HepG2 (cell line): ENCODE data around the gene CCL4. TPM values are rescaled to one million over a fixed set of nuclear protein-coding genes. Genes with fewer than 3 reads are reported as not detected.
A peak's percentile ranks its signal among the peaks of the same experiment; 100 is the strongest.
"Not testable (repeated sequence)": the region's sequence is repeated elsewhere in the genome, so short reads cannot be mapped to it uniquely, and the experiment has no call there.

Experiments used
- ATAC-seq: fragments of 200-7000 bp; cut with Tn5 transposase; 3 replicates; pipeline ENCODE4 v1.9.1; 2020; ENCODE audit warnings: mild to moderate bottlenecking, moderate library complexity
- BruUV-seq: library from RNA; stranded (reverse); fragments of 400-500 nt; replicated peaks from 2 replicates; lab custom pipeline; 2021; lab: Mats Ljungman, UMichigan
- CTCF ChIA-PET: fragments of 300-600 bp; formaldehyde crosslinking; extraction: SDS; loops from one replicate; lab custom pipeline; 2021; ENCODE audit warnings: low total read pairs, inconsistent platforms, low intra/inter-chr PET ratio; lab: Yijun Ruan, JAX
- POLR2A ChIA-PET: fragments of 350-600 bp; sonication (Branson Sonifier 250); formaldehyde crosslinking; loops from one replicate; lab custom pipeline; 2020; ENCODE audit warnings: antibody characterized with exemption, inconsistent platforms; lab: Yijun Ruan, JAX
- DNase-seq: peaks from one replicate; pipeline ENCODE4 v3.0.0-alpha.2; 2015; ENCODE audit warnings: low spot score
- FAIRE-seq: peaks from 3 replicates; lab custom pipeline; 2011; peaks lifted over from hg19 to GRCh38; lab: Jason Lieb, UNC
- H2AFZ ChIP-seq: one replicate; pipeline ENCODE4 v1.6.1; 2011; ENCODE audit warnings: low read length, inconsistent platforms
- H3K27ac ChIP-seq: fragments of 300-600 bp; 3 replicates; pipeline ENCODE4 v1.8.0; 2011; ENCODE audit warnings: mixed run types, mild to moderate bottlenecking, mixed read lengths, low read length, inconsistent platforms; ENCODE audit not compliant: insufficient read depth; ENCODE audit errors: extremely low read length
- H3K27me3 ChIP-seq, 2 experiments: fragments of 200-600 bp in 1 of 2; 2 replicates in 1 of 2; 3 replicates in 1 of 2; pipeline versions ENCODE4 v1.6.0 to v1.8.0; 2011; ENCODE audit warnings: low read length in 2 of 2, mild to moderate bottlenecking in 2 of 2, moderate library complexity in 2 of 2, inconsistent platforms in 1 of 2; ENCODE audit not compliant: insufficient read depth in 2 of 2, control insufficient read depth in 1 of 2
- H3K36me3 ChIP-seq, 2 experiments: fragments of 200-600 bp in 1 of 2; replicated peaks in 1 of 2; 2 replicates in 1 of 2; 3 replicates in 1 of 2; pipeline versions ENCODE4 v1.5.1 to v1.8.0; 2011; ENCODE audit warnings: low read length in 2 of 2, inconsistent platforms in 1 of 2; ENCODE audit not compliant: insufficient read depth in 2 of 2, control insufficient read depth in 1 of 2
- H3K4me1 ChIP-seq: 2 replicates; pipeline ENCODE4 v1.5.1; 2012; ENCODE audit warnings: low read length, inconsistent platforms; ENCODE audit not compliant: insufficient read depth
- H3K4me2 ChIP-seq: 2 replicates; pipeline ENCODE4 v1.6.0; 2011; ENCODE audit warnings: low read depth, low read length, inconsistent platforms
- H3K4me3 ChIP-seq, 3 experiments: fragments of 200-600 bp in 1 of 3; sonication (generic), shearing (Covaris generic) in 1 of 3; replicated peaks in 1 of 3; 2 replicates each; pipeline ENCODE4 v1.5.1; 2011 to 2016; ENCODE audit warnings: low read length in 3 of 3, inconsistent platforms in 2 of 3, low read depth in 2 of 3, mild to moderate bottlenecking in 2 of 3, control low read depth in 1 of 3, mixed read lengths in 1 of 3; ENCODE audit not compliant: insufficient read depth in 1 of 3
- H3K79me2 ChIP-seq: one replicate; pipeline ENCODE4 v1.6.1; 2011; ENCODE audit warnings: low read length, inconsistent platforms; ENCODE audit not compliant: insufficient read depth
- H3K9ac ChIP-seq: 2 replicates; pipeline ENCODE4 v1.6.0; 2011; ENCODE audit warnings: mild to moderate bottlenecking, low read depth, low read length, inconsistent platforms; ENCODE audit not compliant: insufficient read depth
- H3K9me3 ChIP-seq: 2 replicates; pipeline ENCODE4 v1.5.1; 2012; ENCODE audit warnings: mild to moderate bottlenecking, low read length
- H4K20me1 ChIP-seq: 2 replicates; pipeline ENCODE4 v1.6.0; 2011; ENCODE audit warnings: inconsistent platforms, mild to moderate bottlenecking, low read length, moderate library complexity; ENCODE audit not compliant: insufficient read depth
- CEBPB ChIP-seq: IDR thresholded peaks from 2 replicates; pipeline ENCODE4 v1.6.1; 2011; ENCODE audit warnings: low read depth, low read length, improper control_type of control experiment, borderline replicate concordance
- CEBPG ChIP-seq: IDR thresholded peaks from 2 replicates; pipeline ENCODE4 v1.6.1; 2016
- EEA1 ChIP-seq: sonication (generic); formaldehyde crosslinking; IDR thresholded peaks from 2 replicates; pipeline ENCODE4 v1.5.1; 2020; ENCODE audit warnings: mild to moderate bottlenecking, missing genetic modification reagents, borderline replicate concordance
- FOXA3 ChIP-seq: IDR thresholded peaks from 2 replicates; pipeline ENCODE4 v1.6.1; 2016; ENCODE audit warnings: missing genetic modification reagents, missing compliant biosample characterization
- FOXK1 ChIP-seq: sonication (generic); formaldehyde crosslinking; IDR thresholded peaks from 2 replicates; pipeline ENCODE4 v1.4.0; 2020; ENCODE audit warnings: low read depth, missing genetic modification reagents, borderline replicate concordance
- ZNF276 ChIP-seq: sonication (generic); formaldehyde crosslinking; IDR thresholded peaks from 2 replicates; pipeline ENCODE4 v1.4.0; 2020; ENCODE audit warnings: mild to moderate bottlenecking, low read depth, missing genetic modification reagents
- WGBS: methylation state at CpG from one replicate; pipeline ENCODE4 v1.1.6; 2017; ENCODE audit warnings: low lambda C conversion rate; 5-methylcytosine and 5-hydroxymethylcytosine counted together
- in situ Hi-C: cut with HindIII; loops from 2 replicates; pipeline ENCODE4 v1.10.0; 2017; ENCODE audit warnings: low pct_unique_long_range_greater_than_20kb; ENCODE audit not compliant: extremely low pct_ligation_motif_present
- intact Hi-C: fragments of 100-400 bp; cut with micrococcal nuclease; formaldehyde crosslinking; loops from one replicate; pipeline ENCODE4 v1.10.0; 2022; ENCODE audit not compliant: unreplicated experiment
- polyA plus RNA-seq, 8 experiments: library from polyadenylated mRNA; depleted of rRNA in 3 of 8; stranded (reverse) in 7 of 8; unstranded in 1 of 8; fragments of >200 nt; fragmentation: Illumina TruSeq in 4 of 8; extraction: Trizol in 4 of 8; gene quantifications; 2 replicates each; pipeline versions ENCODE4 v1.2.1 to v1.2.3, GENCODE V29; 2011 to 2016; ENCODE audit warnings: low read depth in 4 of 8, missing spikeins in 1 of 8, mixed read lengths in 1 of 8; ENCODE audit not compliant: insufficient read depth in 1 of 8
- total RNA-seq, 5 experiments: library from RNA; depleted of rRNA; stranded (reverse); fragments of >200 nt; fragmentation: Illumina TruSeq; extraction: Trizol; gene quantifications; 2 replicates each; pipeline ENCODE4 v1.2.3, GENCODE V29; 2016; ENCODE audit warnings: low read depth in 1 of 5
- TF ChIP-seq, protein P1 (sequence below): sonication (generic); formaldehyde crosslinking; IDR thresholded peaks from 2 replicates; pipeline ENCODE4 v1.8.1; 2023; ENCODE audit warnings: missing genetic modification reagents, mild to moderate bottlenecking, borderline replicate concordance

CCL4 gene
- total and polyA plus RNA-seq, 2 of the 13 experiments (the other 11 are each of a cell fraction or from before 2014, with no cell fraction given): not detected

- POLR2A ChIA-PET, H4K20me1 ChIP-seq, in situ Hi-C loops, CTCF ChIA-PET, FAIRE-seq, H3K36me3 ChIP-seq, H3K27ac ChIP-seq, H3K4me1 ChIP-seq, H3K79me2 ChIP-seq, BruUV-seq, H3K4me2 ChIP-seq, H2AFZ ChIP-seq, ATAC-seq, H3K9ac ChIP-seq, H3K27me3 ChIP-seq, H3K9me3 ChIP-seq, H3K4me3 ChIP-seq, intact Hi-C loops, DNase-seq: not testable (repeated sequence)
- TF ChIP-seq CEBPB (peak; percentile 53; the same call in 1 of the 2 replicates), CEBPG (CRISPR knock-in tag) (peak; percentile 41; the same call in 1 of the 2 replicates), FOXA3 (CRISPR knock-in tag) (peak; percentile 61; the same call in 1 of the 2 replicates)
- WGBS: 9% methylated on average over 6 of the region's 6 CpGs
Measured at GRCh38 chr17:36092715-36093114, 10.9 kb upstream of the CCL4 start.

DNA sequence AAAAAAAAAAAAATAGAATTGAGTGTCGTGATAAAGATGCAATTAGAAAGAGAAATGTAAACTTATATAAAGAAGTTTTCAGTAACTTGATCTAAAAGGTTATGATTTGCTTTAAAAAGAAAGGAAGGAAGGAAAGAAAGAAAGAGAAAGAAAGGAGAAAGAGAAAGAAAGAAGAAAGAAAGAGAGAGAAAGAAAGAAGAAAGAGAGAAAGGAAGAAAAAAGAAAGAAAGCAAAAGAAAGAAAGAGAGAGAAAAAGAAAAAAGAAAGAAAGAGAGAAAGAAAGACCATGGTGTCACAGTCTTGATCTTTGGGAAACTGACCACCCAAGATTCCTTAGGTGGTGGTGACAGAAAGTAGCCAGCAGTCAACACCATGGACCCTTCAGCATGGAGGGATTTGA lies 9.4 kb upstream of the CCL4 start:
- Histone ChIP-seq H3K4me1 (no peaks in the 10 kb centered on the region), H3K79me2 (no peaks in the 10 kb centered on the region), H3K27me3 (no peaks in the 10 kb centered on the region), H2AFZ (no peak overlapping the region), H3K9me3 (no peaks in the 10 kb centered on the region), H3K27ac (no peak overlapping the region), H3K9ac (no peak overlapping the region), H4K20me1 (no peaks in the 10 kb centered on the region), H3K4me2 (no peak overlapping the region), H3K36me3 (no peaks in the 10 kb centered on the region), H3K4me3 (no peak overlapping the region)
- intact Hi-C loops (no loop called here), in situ Hi-C loops (no loop called here)
- ChIA-PET POLR2A (no interaction called here), CTCF (no interaction called here)
- DNase-seq (no peak), ATAC-seq (no peak), FAIRE-seq (no peak)
- WGBS: 3% methylated on average over 1 of the region's 1 CpG
- no TSS peak for BruUV-seq
- TF ChIP-seq, protein P1, sequence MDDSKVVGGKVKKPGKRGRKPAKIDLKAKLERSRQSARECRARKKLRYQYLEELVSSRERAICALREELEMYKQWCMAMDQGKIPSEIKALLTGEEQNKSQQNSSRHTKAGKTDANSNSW (CRISPR knock-in tag): no peak
- TF ChIP-seq ZNF276 (no peak), FOXK1 (CRISPR knock-in tag) (no peak), EEA1 (no peak)
